HepG2 (cell line): ENCODE data around the gene C1orf115. TPM values are rescaled to one million over a fixed set of nuclear protein-coding genes. Genes with fewer than 3 reads are reported as not detected.

ENCODE experiments used
- ATAD3A ChIP-seq: sonication (generic); formaldehyde crosslinking; IDR thresholded peaks from 2 replicates; pipeline ENCODE4 v1.4.0; 2020; ENCODE audit warnings: missing genetic modification reagents
- BHLHE40 ChIP-seq: IDR thresholded peaks from 2 replicates; pipeline ENCODE4 v1.6.1; 2011; ENCODE audit warnings: low read length, improper control_type of control experiment
- ELK4 ChIP-seq: sonication (generic); formaldehyde crosslinking; IDR thresholded peaks from 2 replicates; pipeline ENCODE4 v1.9.0; 2021; ENCODE audit warnings: missing genetic modification reagents, borderline replicate concordance
- ETS1 ChIP-seq: sonication (generic); formaldehyde crosslinking; IDR thresholded peaks from 2 replicates; pipeline ENCODE4 v1.4.0; 2020; ENCODE audit warnings: missing genetic modification reagents
- FOSL2 ChIP-seq: sonication (generic); formaldehyde crosslinking; IDR thresholded peaks from 2 replicates; pipeline ENCODE4 v1.4.0; 2020; ENCODE audit warnings: missing genetic modification reagents
- FOXA3 ChIP-seq: IDR thresholded peaks from 2 replicates; pipeline ENCODE4 v1.6.1; 2016; ENCODE audit warnings: missing genetic modification reagents, missing compliant biosample characterization
- FUBP1 ChIP-seq: sonication (generic); formaldehyde crosslinking; IDR thresholded peaks from 2 replicates; pipeline ENCODE4 v1.5.1; 2020; ENCODE audit warnings: missing genetic modification reagents, mild to moderate bottlenecking, borderline replicate concordance
- KMT2B ChIP-seq: IDR thresholded peaks from 2 replicates; pipeline ENCODE4 v1.6.1; 2016; ENCODE audit warnings: missing genetic modification reagents, missing compliant biosample characterization
- MBD4 ChIP-seq: IDR thresholded peaks from 2 replicates; pipeline ENCODE4 v1.6.1; 2012; ENCODE audit warnings: low read length, inconsistent platforms, borderline replicate concordance
- MLXIP ChIP-seq: sonication (generic); formaldehyde crosslinking; IDR thresholded peaks from 2 replicates; pipeline ENCODE4 v1.9.0; 2021; ENCODE audit warnings: missing genetic modification reagents, borderline replicate concordance
- NR2F6 ChIP-seq, 2 experiments: IDR thresholded peaks; 2 replicates each; pipeline ENCODE4 v1.6.1; 2016; ENCODE audit warnings: antibody characterized with exemption in 1 of 2, mild to moderate bottlenecking in 1 of 2
- SATB2 ChIP-seq: sonication (generic); formaldehyde crosslinking; IDR thresholded peaks from 2 replicates; pipeline ENCODE4 v1.5.0; 2020; ENCODE audit warnings: missing genetic modification reagents
- SPEN ChIP-seq: sonication (generic); formaldehyde crosslinking; IDR thresholded peaks from 2 replicates; pipeline ENCODE4 v1.5.1; 2020; ENCODE audit warnings: low read depth, mild to moderate bottlenecking, missing genetic modification reagents
- SRF ChIP-seq: IDR thresholded peaks from 2 replicates; pipeline ENCODE4 v1.6.1; 2011; ENCODE audit warnings: mild to moderate bottlenecking, low read depth, low read length, moderate library complexity
- SRSF4 ChIP-seq: fragments of 200-400 bp; formaldehyde crosslinking; IDR thresholded peaks from one replicate; pipeline ENCODE4 v1.6.1; 2018; ENCODE audit warnings: mild to moderate bottlenecking, low read depth, low read length, moderate library complexity; ENCODE audit not compliant: poor library complexity, severe bottlenecking
- WIZ ChIP-seq: sonication (generic); formaldehyde crosslinking; IDR thresholded peaks from 2 replicates; pipeline ENCODE4 v1.5.1; 2020; ENCODE audit warnings: mild to moderate bottlenecking, missing genetic modification reagents
- YEATS2 ChIP-seq: sonication (generic); formaldehyde crosslinking; IDR thresholded peaks from 2 replicates; pipeline ENCODE4 v1.4.0; 2020; ENCODE audit warnings: missing genetic modification reagents, borderline replicate concordance
- ZBTB44 ChIP-seq: sonication (generic); formaldehyde crosslinking; IDR thresholded peaks from 2 replicates; pipeline ENCODE4 v1.4.0; 2020; ENCODE audit warnings: missing genetic modification reagents
- ZFYVE20 ChIP-seq: sonication (generic); formaldehyde crosslinking; IDR thresholded peaks from 2 replicates; pipeline ENCODE4 v1.8.0; 2023; ENCODE audit warnings: low read depth, mild to moderate bottlenecking, moderate library complexity, missing genetic modification reagents, borderline replicate concordance
- ZNF441 ChIP-seq: sonication (generic); formaldehyde crosslinking; IDR thresholded peaks from 2 replicates; pipeline ENCODE4 v1.7.0; 2021; ENCODE audit warnings: missing genetic modification reagents, borderline replicate concordance
- ZNF75D ChIP-seq: sonication (generic); formaldehyde crosslinking; IDR thresholded peaks from 2 replicates; pipeline ENCODE4 v1.8.1; 2023; ENCODE audit warnings: missing genetic modification reagents, mild to moderate bottlenecking, borderline replicate concordance
- polyA plus RNA-seq, 8 experiments: library from polyadenylated mRNA; depleted of rRNA in 3 of 8; stranded (reverse) in 7 of 8; unstranded in 1 of 8; fragments of >200 nt; fragmentation: Illumina TruSeq in 4 of 8; extraction: Trizol in 4 of 8; gene quantifications; 2 replicates each; pipeline versions ENCODE4 v1.2.1 to v1.2.3, GENCODE V29; 2011 to 2016; ENCODE audit warnings: low read depth in 4 of 8, missing spikeins in 1 of 8, mixed read lengths in 1 of 8; ENCODE audit not compliant: insufficient read depth in 1 of 8
- total RNA-seq, 5 experiments: library from RNA; depleted of rRNA; stranded (reverse); fragments of >200 nt; fragmentation: Illumina TruSeq; extraction: Trizol; gene quantifications; 2 replicates each; pipeline ENCODE4 v1.2.3, GENCODE V29; 2016; ENCODE audit warnings: low read depth in 1 of 5

C1orf115 gene
- total and polyA plus RNA-seq, 2 of the 13 experiments (the other 11 are each of a cell fraction or from before 2014, with no cell fraction given): 25.2 to 85.9 TPM

GRCh38 chr1:220734571-220735326 lies 44.6 kb downstream of the C1orf115 start (continued):
- TF ChIP-seq MLXIP (CRISPR knock-in tag) (no peak), ZBTB44 (CRISPR knock-in tag) (no peak), SATB2 (CRISPR knock-in tag) (no peak), NR2F6 (IDR thresholded peaks at IDR 0.05) (no peak), NR2F6 (CRISPR knock-in tag; IDR thresholded peaks at IDR 0.05) (peak; percentile 46; the same call in 1 of the 2 replicates), ETS1 (CRISPR knock-in tag) (no peak), FOXA3 (CRISPR knock-in tag) (peak; percentile 97), SRSF4 (no peak), YEATS2 (CRISPR knock-in tag) (peak; percentile 29; the same call in 1 of the 2 replicates), ELK4 (CRISPR knock-in tag) (no peak), BHLHE40 (no peak), SRF (no peak), MBD4 (no peak), FUBP1 (CRISPR knock-in tag) (no peak), ZNF441 (CRISPR knock-in tag) (no peak), FOSL2 (peak; percentile 86), ATAD3A (no peak), WIZ (CRISPR knock-in tag) (no peak), ZNF75D (CRISPR knock-in tag) (no peak), KMT2B (CRISPR knock-in tag) (peak; percentile 27; the same call in 1 of the 2 replicates), SPEN (CRISPR knock-in tag) (no peak), ZFYVE20 (CRISPR knock-in tag) (no peak)
